ENCODE results near the gene NFKBIB. TPM values are rescaled to one million over a fixed set of nuclear protein-coding genes. Genes with fewer than 3 reads are reported as not detected.

Gene NFKBIB
- polyA plus RNA-seq, 5 donors: 4.7 to 10.1 (median 5.5) TPM

DNA sequence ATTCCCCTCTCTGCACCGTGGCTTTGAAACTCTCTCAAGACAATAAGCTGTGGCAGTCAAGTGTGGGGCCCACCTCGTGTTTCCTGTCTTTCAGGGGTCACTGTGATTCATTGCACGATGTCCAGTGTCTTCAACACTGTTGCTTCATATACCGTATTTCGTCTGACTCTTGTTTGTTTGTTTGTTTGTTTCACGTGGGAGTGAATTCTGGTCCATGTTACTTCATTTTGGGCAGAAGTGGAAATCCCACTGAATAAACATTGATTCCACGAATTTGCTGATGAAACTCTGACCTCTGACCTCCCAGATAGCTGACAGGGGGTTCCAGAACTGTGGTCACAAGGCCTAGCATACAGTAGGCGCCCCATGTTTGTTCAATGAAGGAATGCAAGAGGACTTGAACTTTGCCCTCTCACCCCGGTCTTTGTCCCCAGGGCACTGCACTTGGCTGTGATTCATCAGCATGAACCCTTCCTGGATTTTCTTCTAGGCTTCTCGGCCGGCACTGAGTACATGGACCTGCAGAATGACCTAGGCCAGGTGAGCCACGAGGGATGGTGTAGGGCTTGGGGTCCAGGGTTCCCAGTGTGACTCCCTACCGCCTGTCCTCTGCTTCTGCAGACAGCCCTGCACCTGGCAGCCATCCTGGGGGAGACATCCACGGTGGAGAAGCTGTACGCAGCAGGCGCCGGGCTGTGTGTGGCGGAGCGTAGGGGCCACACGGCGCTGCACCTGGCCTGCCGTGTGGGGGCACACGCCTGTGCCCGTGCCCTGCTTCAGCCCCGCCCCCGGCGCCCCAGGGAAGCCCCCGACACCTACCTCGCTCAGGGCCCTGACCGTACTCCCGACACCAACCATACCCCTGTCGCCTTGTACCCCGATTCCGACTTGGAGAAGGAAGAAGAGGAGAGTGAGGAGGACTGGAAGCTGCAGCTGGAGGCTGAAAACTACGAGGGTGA lies 5.1 kb downstream of the NFKBIB start:
- DNase-seq: no peak

DNA sequence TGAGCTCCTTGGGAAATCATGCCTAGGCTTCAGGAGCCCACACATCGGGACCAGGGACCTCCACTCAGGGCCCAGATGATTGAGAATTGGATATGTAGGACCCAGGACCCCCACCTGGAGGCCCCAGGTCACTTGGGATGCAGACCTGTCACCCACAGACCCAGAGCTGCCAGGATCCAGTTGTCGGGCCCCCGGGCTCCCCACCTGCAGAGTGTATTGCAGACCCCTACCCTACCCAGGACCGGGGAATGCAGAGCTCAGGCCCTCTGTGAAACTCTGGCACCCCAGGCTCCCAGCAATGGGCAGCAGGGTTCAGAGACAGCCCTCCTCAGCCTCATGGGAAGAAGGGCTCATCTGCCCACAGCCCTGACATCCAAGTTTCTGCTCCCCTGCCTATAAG lies 5.9 kb downstream of the NFKBIB start:
- DNase-seq: no peak

DNA sequence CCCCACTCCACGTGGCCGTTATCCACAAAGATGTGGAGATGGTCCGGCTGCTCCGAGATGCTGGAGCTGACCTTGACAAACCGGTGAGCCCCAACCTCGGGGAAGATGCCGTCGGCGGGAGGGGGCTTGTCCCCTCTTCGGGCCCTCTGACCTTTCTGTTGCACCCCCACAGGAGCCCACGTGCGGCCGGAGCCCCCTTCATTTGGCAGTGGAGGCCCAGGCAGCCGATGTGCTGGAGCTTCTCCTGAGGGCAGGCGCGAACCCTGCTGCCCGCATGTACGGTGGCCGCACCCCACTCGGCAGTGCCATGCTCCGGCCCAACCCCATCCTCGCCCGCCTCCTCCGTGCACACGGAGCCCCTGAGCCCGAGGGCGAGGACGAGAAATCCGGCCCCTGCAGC lies 7.5 kb downstream of the NFKBIB start:
- no peak for DNase-seq

DNA sequence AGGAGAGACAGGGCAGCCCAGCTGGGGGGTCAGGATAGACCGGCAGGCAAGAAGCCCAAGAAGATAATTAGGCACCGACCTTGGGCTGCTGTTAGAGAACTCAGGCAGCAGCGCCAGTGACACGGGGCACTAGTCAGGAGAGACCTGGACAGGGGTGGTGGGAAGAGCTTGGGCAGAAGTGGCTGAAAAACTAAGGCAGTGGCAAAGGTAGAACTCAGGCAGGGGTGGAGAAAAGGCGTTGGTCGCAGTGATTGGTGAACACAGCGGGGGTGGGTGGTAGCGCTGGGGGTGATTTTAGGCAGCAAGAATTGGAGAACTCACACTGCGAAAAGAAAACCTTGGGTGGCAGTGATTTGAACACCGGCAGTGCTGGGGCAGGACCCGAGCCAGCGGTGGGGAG lies 7.9 kb downstream of the NFKBIB start:
- DNase-seq: no peak

DNA sequence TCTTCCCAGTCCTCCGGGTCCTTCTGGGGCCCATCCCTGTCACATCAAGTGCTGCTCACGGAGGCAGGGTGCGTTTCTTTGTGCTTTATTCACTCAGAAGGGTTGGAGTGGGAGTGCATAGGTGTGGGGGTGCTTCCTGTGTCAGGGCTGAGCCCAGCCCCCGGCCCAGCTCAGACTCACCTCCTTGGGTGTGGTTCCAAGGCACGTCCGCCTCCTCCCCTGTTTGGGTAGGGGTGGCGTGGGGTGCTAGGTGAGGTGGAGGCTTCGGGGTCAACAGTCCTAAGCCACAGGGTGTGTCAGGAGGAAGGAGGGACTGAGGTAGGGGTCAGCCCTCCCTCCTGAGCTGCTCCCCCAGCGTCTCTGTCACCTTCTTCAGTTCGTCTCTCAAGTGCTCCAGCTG lies 9.1 kb downstream of the NFKBIB start:
- no peak for DNase-seq

DNA sequence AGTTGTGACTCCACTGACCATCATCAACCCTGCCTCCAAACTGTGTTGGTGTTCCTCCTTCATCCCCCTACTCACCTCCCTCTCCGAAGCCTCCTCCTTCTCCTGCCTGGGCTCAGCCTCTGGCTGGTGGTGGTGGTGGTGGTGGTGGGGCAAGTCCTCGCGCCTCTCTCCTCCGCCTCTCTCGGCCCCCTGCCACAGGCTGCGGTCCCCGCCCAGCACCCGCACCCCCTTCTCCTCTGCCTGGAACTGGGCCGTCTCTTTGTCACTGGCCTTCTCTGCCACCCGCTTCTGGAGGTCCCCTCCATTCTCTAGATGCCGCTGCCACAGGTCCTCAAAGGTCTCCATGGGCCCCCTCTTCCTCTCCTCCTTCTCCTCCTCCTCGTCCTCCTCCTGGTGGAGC lies 10.7 kb downstream of the NFKBIB start:
- no peak for DNase-seq

DNA sequence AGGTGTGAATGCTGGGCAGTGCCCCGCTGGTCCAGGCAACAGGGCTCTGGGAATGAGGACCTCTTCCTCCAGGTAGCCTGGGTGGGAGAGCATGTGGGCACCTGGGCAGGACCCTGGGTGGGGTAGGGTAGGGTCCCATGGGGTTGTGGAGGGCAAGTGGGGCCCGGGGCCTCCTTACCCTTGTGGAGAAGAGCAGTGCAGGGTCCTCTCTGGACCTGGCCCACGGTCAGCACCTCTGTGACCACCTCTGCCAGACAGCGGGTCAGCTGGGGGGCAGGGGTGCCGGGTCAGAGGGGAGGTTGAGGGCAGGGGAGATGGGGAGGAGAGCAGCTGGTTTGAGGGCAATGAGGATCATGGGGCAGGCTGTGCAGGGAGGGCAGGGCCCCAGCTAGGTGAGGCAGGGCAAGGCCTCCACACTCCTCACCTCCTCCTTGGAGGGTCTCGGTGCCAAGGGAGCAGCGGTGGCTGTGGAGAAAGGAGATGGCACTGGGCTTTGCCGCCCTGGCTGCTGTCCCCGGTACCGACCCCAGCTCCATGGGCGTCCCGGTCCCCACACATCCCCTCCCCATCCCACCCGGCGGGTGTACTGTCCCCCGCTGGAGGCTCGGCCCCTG lies 11.7 kb downstream of the NFKBIB start:
- no peak for DNase-seq

DNA sequence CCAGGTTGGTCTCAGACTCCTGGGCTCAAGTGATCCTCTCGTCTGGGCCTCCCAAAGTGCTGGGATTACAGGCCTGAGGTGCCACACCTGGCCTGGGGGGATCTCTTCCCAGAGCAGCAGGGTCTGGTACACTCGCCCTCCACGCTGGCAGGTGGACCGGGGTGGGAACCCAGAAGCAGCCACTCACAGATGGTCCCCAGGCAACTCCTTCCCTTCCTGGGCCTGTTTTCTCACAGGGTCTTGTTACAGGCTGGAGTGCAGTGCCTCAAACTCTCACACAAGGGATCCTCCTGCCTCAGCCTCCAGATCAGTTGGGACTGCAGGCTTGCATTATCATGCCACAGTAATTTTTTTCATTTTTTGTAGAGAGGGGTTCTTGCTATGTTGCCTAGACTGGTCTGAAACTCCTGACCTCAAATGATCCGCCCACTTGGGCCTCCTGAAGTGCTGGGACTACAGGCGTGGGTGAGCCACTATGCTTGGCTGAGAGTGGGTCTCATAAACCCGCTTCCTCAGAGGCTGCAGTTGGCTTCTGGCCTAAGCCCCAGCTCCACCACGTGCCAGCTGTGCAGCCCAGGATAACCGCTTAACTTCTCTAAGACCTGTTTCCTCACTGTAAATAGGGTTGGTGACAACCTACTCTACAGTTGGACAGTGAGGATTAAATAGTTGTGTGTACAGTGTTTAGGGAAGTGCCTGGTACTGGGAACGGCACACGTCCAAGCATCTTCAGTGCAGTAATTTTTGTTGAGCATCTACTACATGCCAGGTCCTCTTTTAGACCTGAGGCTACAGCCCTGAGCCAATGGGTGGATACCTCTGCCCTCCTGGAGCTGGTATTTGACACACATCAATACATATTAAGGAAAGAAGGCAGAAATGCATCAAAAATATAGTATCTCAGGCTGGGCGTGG lies 13.1 kb downstream of the NFKBIB start:
- no peak for DNase-seq

DNA sequence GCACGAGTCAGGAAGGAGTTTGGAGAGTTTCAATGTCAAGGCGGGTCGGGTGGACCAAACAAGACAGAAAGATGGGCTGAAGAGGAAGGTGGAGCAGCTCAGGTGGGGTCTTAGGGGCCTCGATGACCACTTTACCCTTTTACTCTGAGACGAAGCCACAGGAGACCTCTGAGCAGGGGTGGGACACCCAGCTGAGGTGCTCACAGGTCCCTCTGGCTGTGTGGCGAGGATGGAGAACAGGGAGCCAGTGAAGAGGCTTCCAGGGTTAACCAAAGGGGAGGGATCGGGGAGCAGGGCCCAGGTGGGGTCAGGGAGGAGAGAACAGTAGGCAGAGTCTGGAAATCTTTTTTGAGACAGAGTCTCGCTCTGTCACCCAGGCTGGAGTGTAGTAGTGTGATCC lies 14.2 kb downstream of the NFKBIB start:
- DNase-seq: no peak

DNA sequence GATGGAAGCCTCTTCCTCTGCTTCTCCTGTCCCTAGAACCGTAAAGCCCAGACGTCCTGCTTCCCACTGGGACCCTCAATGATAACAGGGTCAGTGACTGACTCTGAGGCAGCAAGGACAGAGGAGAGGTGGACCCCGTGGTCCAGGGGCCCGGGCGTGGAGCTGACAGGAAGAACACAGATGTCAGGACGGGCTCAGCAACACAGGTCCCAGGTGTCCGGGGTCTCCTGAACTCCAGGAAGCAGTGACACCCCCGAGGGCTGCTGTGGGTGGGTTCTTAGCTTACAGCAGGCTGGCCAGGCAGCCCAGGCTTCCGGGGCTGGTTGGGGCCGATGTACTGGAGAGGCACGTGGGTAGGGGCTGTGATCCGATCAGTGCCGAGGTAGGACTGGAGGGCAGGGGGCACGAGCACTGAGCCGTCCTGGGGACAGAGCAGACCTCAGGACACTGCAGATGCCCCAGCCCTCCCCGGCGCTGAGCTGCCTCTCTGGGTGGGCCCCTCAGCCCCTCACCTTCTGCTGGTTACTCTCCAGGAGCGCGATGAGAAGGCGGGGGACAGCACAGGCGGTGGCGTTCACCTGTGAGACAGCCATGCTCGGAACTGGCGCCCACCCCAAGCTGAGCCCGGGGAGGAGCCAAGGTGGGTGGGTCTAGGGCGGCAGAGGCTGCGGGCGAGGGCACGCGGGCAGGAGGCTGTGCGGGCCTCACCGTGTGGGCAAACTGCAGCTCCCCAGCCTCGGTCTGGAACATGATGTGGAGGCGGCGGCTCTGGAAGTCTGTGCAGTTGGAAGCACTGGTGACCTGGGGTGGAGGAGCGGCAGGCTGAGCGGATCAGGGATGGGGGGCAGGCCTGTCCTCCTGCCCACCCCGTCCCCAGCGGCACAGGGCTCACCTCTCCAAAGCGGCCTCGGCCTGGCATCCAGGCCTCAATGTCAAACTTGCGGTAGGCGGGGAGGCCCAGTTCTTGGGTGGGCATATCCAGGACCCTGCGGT lies 15.9 kb downstream of the NFKBIB start:
- no peak for DNase-seq

DNA sequence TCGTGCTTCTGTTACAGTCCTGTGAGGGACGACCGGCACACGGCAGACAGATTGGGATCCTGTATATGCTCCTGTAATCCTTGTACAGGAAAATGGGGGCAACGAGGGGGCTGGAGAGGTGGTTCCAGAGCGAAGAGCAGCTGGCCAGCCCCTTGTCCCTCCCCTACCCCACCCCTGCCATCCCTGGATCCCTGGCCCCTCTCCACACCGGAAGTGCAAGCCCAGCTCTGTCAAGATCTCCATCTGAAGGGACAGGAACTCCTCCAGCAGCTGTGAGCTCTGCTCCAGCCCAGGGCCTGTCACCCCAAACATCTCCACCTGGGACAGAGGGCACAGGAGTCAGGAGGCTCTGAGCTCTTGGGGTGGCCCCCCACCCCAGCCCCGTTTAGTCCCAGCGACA lies 17.7 kb downstream of the NFKBIB start:
- DNase-seq: no peak

DNA sequence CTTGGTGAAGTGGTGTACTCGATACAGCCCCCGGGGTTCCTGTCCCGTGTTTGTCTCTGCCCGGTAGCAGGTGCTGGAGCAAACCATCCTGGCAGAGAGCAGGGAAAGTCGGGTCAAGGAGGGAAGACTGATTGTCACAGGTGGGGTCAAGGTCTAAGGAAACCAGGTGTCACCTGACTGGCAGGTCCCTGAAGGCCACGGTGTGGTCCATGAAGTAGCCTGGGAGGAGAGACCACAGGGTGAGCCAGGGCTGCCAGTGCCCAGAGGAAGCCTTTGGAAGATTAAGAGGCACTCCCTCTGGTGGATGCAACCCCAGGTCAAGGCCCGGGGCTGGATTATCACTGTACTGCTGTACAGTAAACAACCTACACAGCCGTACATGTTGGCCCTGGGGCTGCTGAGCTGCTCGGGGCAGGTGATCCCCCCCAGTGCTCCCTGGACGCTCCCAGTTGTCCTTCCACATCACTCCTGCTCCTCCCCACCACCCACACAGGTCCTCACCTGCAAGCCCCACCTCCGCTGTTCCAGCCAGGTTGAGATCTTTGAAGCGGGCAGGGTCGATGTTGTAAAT lies 18.2 kb downstream of the NFKBIB start:
- no peak for DNase-seq

DNA sequence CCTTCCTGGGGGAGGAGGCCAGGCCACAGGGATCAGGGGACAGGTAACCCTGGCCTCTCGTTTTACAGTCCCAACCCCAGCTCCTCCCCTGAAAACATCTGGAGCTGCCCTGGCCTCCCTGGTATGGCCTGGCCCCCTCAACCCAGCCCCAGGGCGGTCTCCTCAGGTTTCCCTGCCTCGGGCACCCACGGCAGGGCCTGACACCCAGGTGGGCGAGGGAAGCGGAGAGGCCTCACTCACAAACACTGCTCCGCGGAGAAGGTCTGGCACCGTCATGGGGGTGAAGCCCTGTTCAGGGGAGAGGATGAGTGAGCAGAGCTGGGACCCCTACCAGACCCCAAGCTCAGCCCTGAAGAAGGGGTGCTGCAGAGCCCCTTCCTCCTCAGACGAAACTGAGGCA lies 18.8 kb downstream of the NFKBIB start:
- DNase-seq: no peak

DNA sequence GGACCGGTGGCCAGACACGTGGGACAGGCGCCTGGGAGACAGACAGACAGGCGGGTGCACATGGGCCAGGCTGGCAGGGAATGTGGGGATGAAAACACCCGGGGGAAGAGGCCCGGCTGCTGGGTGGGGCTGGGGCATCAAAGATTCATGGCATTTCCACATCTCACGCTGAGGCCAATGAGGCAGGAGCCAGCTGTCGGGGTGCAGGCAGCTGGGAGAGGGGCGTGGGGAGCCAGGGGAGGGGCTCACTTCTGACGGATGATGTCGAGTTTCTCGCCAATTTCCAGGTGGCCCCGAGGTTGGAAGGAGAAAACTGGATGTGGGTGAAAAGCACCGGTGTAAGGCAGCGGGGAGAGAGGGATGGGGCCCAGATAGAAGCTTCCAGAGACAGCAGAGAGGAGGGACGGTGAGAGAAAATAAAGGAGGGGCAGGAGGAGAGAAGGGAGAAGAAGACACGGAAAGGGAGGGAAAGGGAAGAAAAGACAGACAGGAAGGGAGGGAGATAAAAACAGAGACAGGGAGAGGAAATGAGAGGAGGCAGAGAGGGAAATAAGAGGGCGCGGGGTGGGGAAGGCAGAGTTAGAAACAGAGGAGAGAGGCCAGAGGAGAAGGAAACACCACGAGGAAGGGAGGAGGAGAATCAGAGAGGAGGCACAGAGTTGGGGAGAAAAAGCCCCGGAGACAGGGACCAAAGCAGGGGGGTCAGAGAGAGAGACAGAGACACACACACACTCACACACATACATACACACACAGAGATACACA lies 20.2 kb downstream of the NFKBIB start:
- DNase-seq: no peak

DNA sequence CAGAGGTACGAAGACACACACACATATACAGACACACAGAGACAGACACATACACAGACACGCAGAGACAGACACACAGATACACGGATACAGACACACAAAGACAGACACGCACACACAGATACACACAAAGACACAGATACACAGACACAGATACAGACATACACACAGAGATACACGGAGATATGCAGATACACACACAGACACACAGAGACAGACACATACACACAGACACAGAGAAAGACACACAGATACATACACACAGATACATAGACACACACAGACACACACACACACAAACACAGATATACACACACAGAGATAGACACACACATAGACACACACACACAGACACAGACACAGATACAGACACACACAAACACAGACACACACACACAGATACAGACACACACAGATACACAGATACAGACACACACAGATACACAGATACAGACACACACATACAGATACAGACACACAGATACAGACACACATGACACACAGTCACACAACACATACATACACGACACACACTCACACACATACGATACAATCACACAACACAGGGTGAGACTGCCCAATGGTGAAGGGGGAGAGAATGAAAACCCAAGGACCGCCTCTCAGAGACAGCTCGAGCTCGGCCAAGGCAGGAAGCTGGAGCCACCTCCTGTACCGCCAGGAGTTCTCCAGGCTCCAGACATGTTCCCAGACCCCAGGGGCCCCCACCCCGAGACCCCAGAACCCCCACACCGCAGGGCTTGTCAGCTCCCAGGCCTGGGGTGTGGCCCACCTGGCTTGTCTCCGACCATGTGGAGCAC lies 21.0 kb downstream of the NFKBIB start:
- no peak for DNase-seq

DNA sequence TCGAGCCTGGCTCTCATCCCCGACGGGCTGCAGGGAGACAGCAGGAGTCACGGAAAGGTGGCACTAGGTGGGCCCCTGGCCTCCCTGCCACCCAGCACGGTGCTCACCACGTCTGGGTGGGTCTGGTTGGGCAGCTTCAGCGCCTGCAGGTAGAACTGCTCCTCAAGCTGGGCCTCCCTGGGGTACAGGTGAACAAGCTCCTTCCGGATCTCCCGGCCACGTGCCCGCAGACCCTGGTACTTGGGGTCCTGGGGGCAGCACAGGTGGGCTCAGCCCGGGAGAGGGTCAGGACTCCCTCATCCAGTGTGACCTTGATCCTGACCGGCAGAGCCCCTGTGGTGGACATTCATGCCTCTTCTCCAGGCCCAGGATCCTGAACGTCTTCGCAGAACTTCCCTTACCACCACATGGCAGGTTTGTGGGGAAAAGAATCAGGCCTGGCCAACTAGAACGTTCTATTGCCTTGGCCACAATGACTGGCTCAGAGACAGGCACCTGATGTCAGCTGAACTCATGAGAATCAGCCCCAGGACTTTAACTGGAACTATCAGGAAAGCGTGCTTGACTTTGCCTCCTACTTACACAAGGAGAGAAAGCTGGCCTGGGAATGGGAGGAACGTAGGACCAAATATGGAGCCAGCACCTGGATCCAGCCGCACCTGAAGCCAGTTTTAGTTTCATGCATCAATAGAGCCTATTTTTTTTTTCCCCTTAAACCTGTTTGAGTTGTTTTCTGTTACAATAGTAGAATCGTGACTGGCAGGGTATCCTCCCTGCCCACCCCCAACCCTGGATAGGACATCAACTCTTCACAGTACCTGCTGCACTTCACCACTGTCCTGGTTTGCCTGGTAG lies 21.9 kb downstream of the NFKBIB start:
- no peak for DNase-seq

DNA sequence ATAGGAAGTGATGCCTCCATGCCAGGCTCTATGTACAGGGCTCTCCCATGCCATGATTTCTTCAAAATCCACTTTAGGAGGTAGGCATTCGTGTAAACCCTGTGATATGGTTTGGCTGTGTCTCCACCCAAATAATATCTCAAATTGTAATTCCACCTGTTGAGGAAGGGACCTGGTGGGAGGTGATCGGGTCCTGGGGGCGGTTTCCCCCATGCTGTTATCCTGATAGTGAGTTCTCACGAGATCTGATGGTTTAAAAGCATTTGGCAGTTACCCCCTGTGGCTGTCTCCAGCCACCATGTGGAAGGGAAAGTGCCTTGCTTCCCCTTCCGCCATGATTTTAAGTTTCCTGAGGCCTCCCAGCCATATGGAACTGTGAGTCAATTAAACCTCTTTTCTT lies 22.7 kb downstream of the NFKBIB start:
- no peak for DNase-seq

DNA sequence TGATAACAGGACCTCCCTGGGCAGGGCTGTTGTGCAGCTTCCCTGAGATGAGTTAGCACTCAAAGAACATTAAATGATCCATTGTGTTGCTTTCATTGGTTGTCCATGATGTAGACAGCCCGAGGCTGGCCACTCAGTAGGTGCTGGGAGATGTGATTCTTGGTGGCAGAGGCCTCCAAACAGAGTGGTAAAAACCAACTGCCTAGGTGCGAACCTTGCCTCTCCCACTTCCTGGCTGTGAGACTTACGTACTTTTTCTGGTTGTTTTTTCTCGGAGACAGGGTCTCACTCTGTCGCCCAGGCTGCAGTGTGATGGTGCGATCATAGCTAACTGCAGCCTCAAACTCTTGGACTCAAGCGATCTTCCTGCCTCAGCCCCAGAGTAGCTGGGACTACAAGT lies 24.6 kb downstream of the NFKBIB start:
- DNase-seq: no peak
